SK-N-SH (cell line): ENCODE measurements around the gene ZNF576. TPM values are rescaled to one million over a fixed set of nuclear protein-coding genes. Genes with fewer than 3 reads are reported as not detected.
"Not testable (repeated sequence)": the region's sequence is repeated elsewhere in the genome, so short reads cannot be mapped to it uniquely, and the experiment has no call there.

Experiments used
- CTCF ChIA-PET: fragments of 300-600, 350-600 bp; formaldehyde crosslinking; extraction: SDS; loops from one replicate; lab custom pipeline; 2021; lab: Yijun Ruan, JAX
- POLR2A ChIA-PET: fragments of 350-600 bp; sonication (Branson Sonifier 250); formaldehyde crosslinking; extraction: SDS; loops from one replicate; lab custom pipeline; 2020; ENCODE audit warnings: antibody characterized with exemption, inconsistent platforms; lab: Yijun Ruan, JAX
- DNase-seq: peaks from one replicate; pipeline ENCODE4 v3.0.0; 2012
- H2AFZ ChIP-seq: fragments of 200-600 bp; sonication (generic); 2 replicates; pipeline ENCODE4 v1.8.1; 2016; ENCODE audit warnings: antibody characterized with exemption, mild to moderate bottlenecking, low read depth
- H3F3A ChIP-seq: fragments of 200-600 bp; sonication (generic); replicated peaks from 2 replicates; pipeline ENCODE3; 2016; ENCODE audit warnings: antibody characterized with exemption, mild to moderate bottlenecking; ENCODE audit not compliant: insufficient read depth
- H3K27ac ChIP-seq, 2 experiments: fragments of 200-500 bp in 1 of 2; fragments of 200-600 bp in 1 of 2; sonication (Bioruptor generic) in 1 of 2; sonication (generic), shearing (Covaris generic) in 1 of 2; 2 replicates each; pipeline versions ENCODE4 v1.5.1 to v1.6.1; 2014 to 2016; ENCODE audit warnings: low read depth in 2 of 2, inconsistent platforms in 1 of 2, low read length in 1 of 2, mild to moderate bottlenecking in 1 of 2, mixed read lengths in 1 of 2
- H3K27me3 ChIP-seq: fragments of 200-600 bp; sonication (generic), shearing (Covaris generic); 2 replicates; pipeline ENCODE4 v1.6.1; 2016; ENCODE audit warnings: mixed run types; ENCODE audit not compliant: insufficient read depth
- H3K36me3 ChIP-seq, 2 experiments: fragments of 200-500 bp in 1 of 2; fragments of 200-600 bp in 1 of 2; sonication (Bioruptor generic) in 1 of 2; sonication (generic) in 1 of 2; replicated peaks in 1 of 2; 2 replicates each; pipeline versions ENCODE3 to v1.5.1; 2014 to 2016; ENCODE audit warnings: low read length in 1 of 2, mild to moderate bottlenecking in 1 of 2; ENCODE audit not compliant: insufficient read depth in 2 of 2, control insufficient read depth in 1 of 2
- H3K4me1 ChIP-seq, 2 experiments: fragments of 200-500 bp in 1 of 2; fragments of 200-600 bp in 1 of 2; sonication (Bioruptor generic) in 1 of 2; sonication (generic), shearing (Covaris generic) in 1 of 2; 2 replicates each; pipeline versions ENCODE4 v1.5.1 to v1.6.1; 2014 to 2016; ENCODE audit warnings: low read depth in 1 of 2, low read length in 1 of 2, mixed run types in 1 of 2; ENCODE audit not compliant: insufficient read depth in 2 of 2, control insufficient read depth in 1 of 2
- H3K4me2 ChIP-seq: fragments of 200-600 bp; sonication (generic), shearing (Covaris generic); 2 replicates; pipeline ENCODE4 v1.6.1; 2017; ENCODE audit warnings: mixed run types
- H3K4me3 ChIP-seq, 2 experiments: fragments of 200-500 bp in 1 of 2; fragments of 200-600 bp in 1 of 2; sonication (Bioruptor generic) in 1 of 2; sonication (generic), shearing (Covaris generic) in 1 of 2; 2 replicates each; pipeline versions ENCODE4 v1.5.1 to v1.8.1; 2014 to 2016; ENCODE audit warnings: low read depth in 2 of 2, inconsistent platforms in 1 of 2, low read length in 1 of 2, mild to moderate bottlenecking in 1 of 2, mixed read lengths in 1 of 2, moderate library complexity in 1 of 2
- H3K79me2 ChIP-seq: fragments of 200-600 bp; sonication (generic); 2 replicates; pipeline ENCODE4 v1.8.1; 2017; ENCODE audit warnings: mild to moderate bottlenecking; ENCODE audit not compliant: insufficient read depth
- H3K9ac ChIP-seq: fragments of 200-600 bp; sonication (generic); 2 replicates; pipeline ENCODE4 v1.6.1; 2017; ENCODE audit warnings: mixed run types
- H3K9me2 ChIP-seq: fragments of 200-600 bp; sonication (generic); 2 replicates; pipeline ENCODE4 v1.6.1; 2017; ENCODE audit warnings: mixed run types
- H3K9me3 ChIP-seq: fragments of 200-600 bp; sonication (generic); 2 replicates; pipeline ENCODE4 v1.6.1; 2017; ENCODE audit warnings: mixed run types, mild to moderate bottlenecking, moderate library complexity
- H4K20me1 ChIP-seq: fragments of 200-600 bp; sonication (generic); 2 replicates; pipeline ENCODE4 v1.6.1; 2017; ENCODE audit warnings: mild to moderate bottlenecking, mixed run types; ENCODE audit not compliant: insufficient read depth
- EP300 ChIP-seq, 2 experiments: IDR thresholded peaks; 2 replicates each; pipeline versions ENCODE4 v1.4.0 to v1.6.1; 2012; ENCODE audit warnings: borderline replicate concordance in 1 of 2, low read depth in 1 of 2, low read length in 1 of 2
- FOSL2 ChIP-seq: IDR thresholded peaks from 2 replicates; pipeline ENCODE4 v1.4.0; 2012; ENCODE audit warnings: low read depth, mild to moderate bottlenecking, moderate library complexity, borderline replicate concordance
- FOXJ3 ChIP-seq: sonication (generic); formaldehyde crosslinking; IDR thresholded peaks from 2 replicates; pipeline ENCODE4 v1.5.1; 2020; ENCODE audit warnings: mild to moderate bottlenecking, missing genetic modification reagents
- FOXM1 ChIP-seq: IDR thresholded peaks from 2 replicates; pipeline ENCODE4 v1.4.0; 2012; ENCODE audit warnings: low read depth, mild to moderate bottlenecking
- GATA2 ChIP-seq: sonication (generic); formaldehyde crosslinking; IDR thresholded peaks from 2 replicates; pipeline ENCODE4 v1.5.0; 2020; ENCODE audit warnings: mild to moderate bottlenecking, missing genetic modification reagents
- MEF2A ChIP-seq: IDR thresholded peaks from 2 replicates; pipeline ENCODE4 v1.4.0; 2012; ENCODE audit warnings: low read depth, borderline replicate concordance
- NRF1 ChIP-seq: IDR thresholded peaks from 2 replicates; pipeline ENCODE4 v1.6.1; 2012; ENCODE audit warnings: low read depth, mild to moderate bottlenecking, low read length
- RCOR1 ChIP-seq: fragments of 150-350 bp; IDR thresholded peaks from 2 replicates; pipeline ENCODE4 v1.6.1; 2017; ENCODE audit warnings: antibody characterized with exemption, low read length
- RXRA ChIP-seq: IDR thresholded peaks from 2 replicates; pipeline ENCODE4 v1.4.0; 2012; ENCODE audit warnings: low read depth, mild to moderate bottlenecking, borderline replicate concordance
- SIN3A ChIP-seq: IDR thresholded peaks from 2 replicates; pipeline ENCODE4 v1.6.1; 2012; ENCODE audit warnings: low read depth, mild to moderate bottlenecking, low read length, moderate library complexity, borderline replicate concordance
- TAF1 ChIP-seq: IDR thresholded peaks from 2 replicates; pipeline ENCODE4 v1.6.1; 2012; ENCODE audit warnings: low read depth, mild to moderate bottlenecking, low read length, moderate library complexity, borderline replicate concordance
- YY1 ChIP-seq: IDR thresholded peaks from 2 replicates; pipeline ENCODE4 v1.4.0; 2012; ENCODE audit warnings: low read depth, mild to moderate bottlenecking
- WGBS: methylation state at CpG from one replicate; pipeline ENCODE4 v1.1.6; 2017; ENCODE audit warnings: low lambda C conversion rate; 5-methylcytosine and 5-hydroxymethylcytosine counted together
- polyA plus RNA-seq, 3 experiments: library from polyadenylated mRNA; depleted of rRNA; stranded (reverse); fragments of >200 nt; gene quantifications; 2 replicates each; pipeline ENCODE4 v1.2.3, GENCODE V29; 2012
- TF ChIP-seq, protein P1 (sequence below): fragments of 150-350 bp; IDR thresholded peaks from 2 replicates; pipeline ENCODE4 v1.6.1; 2016; ENCODE audit warnings: mild to moderate bottlenecking, low read depth, low read length
- TF ChIP-seq, protein P2 (sequence below): IDR thresholded peaks from 2 replicates; pipeline ENCODE4 v1.4.0; 2012; ENCODE audit warnings: low read depth
- TF ChIP-seq, protein P3 (sequence below): IDR thresholded peaks from 2 replicates; pipeline ENCODE4 v1.4.0; 2012; ENCODE audit warnings: low read depth, borderline replicate concordance

The ZNF576 gene
- polyA plus RNA-seq, 1 of the 3 experiments (the other 2 are of a cell fraction), result 12.8 TPM

DNA sequence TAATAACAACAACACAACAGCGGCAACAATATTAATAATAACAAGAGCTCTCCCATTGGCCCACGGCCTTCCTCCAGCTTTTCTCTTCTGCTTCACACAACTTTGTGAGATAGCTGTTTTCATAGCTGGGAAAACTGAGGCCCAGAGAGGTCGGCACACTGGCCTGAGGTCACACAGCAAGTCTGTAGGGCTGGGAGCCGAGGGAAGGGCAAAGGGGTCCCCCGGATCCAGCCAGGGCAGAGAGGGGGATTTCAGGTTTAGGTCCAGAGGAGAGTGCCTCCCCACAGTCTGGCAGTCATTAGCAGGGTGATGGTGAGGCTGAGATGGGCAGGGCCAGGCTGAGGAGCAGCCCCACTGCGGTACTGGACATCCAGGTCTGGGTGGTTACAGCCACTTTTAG is 52.2 kb downstream of the ZNF576 start:
- peaks cover 0 to 55% of the 10 kb centered on the region in 2 experiments for H3K36me3 ChIP-seq
- no peak for DNase-seq
- no peak overlapping the region for H3K27ac ChIP-seq
- no peak overlapping the region for H3K9ac ChIP-seq
- H3K4me3 ChIP-seq, result no peak overlapping the region
- no peaks in the 10 kb centered on the region for H3K9me3 ChIP-seq
- H4K20me1 ChIP-seq, result no peaks in the 10 kb centered on the region
- ChIA-PET CTCF (interaction anchor here (0.7 to 1.5 kb wide), 2 partner anchors 54 to 93 kb away, joined by 3 to 7 read pairs; no protein-coding TSS in a partner anchor), POLR2A (no interaction called here)
- H3K27me3 ChIP-seq, result no peaks in the 10 kb centered on the region
- peaks cover 31% of the 10 kb centered on the region for H3F3A ChIP-seq
- H3K4me2 ChIP-seq, result no peak overlapping the region
- H2AFZ ChIP-seq, result no peak overlapping the region
- 96% methylated on average over 6 of the region's 6 CpGs for WGBS
- no peaks in the 10 kb centered on the region for H3K9me2 ChIP-seq
- no peaks in the 10 kb centered on the region for H3K79me2 ChIP-seq
- H3K4me1 ChIP-seq, result no peaks in the 10 kb centered on the region
- TF ChIP-seq, protein P1, sequence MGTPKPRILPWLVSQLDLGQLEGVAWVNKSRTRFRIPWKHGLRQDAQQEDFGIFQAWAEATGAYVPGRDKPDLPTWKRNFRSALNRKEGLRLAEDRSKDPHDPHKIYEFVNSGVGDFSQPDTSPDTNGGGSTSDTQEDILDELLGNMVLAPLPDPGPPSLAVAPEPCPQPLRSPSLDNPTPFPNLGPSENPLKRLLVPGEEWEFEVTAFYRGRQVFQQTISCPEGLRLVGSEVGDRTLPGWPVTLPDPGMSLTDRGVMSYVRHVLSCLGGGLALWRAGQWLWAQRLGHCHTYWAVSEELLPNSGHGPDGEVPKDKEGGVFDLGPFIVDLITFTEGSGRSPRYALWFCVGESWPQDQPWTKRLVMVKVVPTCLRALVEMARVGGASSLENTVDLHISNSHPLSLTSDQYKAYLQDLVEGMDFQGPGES, result no peak
- TF ChIP-seq FOXJ3 (CRISPR knock-in tag) (no peak), FOSL2 (no peak), RXRA (no peak), GATA2 (CRISPR knock-in tag) (no peak), EP300 (IDR thresholded peaks at IDR 0.05; ENCODE audit: borderline replicate concordance in 1 of 2, low read depth in 1 of 2, low read length in 1 of 2) (no peak), NRF1 (no peak), SIN3A (no peak), YY1 (no peak), MEF2A (no peak)
- TF ChIP-seq, protein P2, sequence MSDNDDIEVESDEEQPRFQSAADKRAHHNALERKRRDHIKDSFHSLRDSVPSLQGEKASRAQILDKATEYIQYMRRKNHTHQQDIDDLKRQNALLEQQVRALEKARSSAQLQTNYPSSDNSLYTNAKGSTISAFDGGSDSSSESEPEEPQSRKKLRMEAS, result no peak
- TF ChIP-seq, protein P3, sequence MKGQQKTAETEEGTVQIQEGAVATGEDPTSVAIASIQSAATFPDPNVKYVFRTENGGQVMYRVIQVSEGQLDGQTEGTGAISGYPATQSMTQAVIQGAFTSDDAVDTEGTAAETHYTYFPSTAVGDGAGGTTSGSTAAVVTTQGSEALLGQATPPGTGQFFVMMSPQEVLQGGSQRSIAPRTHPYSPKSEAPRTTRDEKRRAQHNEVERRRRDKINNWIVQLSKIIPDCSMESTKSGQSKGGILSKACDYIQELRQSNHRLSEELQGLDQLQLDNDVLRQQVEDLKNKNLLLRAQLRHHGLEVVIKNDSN, result no peak

DNA sequence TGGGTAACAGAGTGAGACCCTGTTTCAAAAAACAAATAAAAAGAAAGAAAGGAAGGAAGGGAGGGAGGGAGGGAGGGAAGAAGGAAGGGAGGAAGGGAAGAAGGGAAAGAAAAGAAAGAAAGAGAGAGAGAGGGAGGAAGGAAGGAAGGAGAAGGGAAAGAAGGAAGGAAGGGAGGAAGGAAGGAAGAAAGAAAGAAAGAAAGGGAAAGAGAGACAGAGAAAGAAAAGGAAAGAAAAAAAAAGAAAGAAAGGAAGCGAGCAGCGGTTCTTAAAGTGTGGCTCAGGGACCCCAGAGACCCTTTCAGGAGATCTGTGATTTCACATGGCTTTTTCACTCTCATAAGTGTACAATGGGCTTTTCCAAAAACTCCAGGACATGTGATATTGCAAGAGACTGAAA is 53.1 kb downstream of the ZNF576 start:
- Histone ChIP-seq H3K36me3 (peaks cover 0 to 55% of the 10 kb centered on the region in 2 experiments), H3K4me1 (no peaks in the 10 kb centered on the region), H2AFZ (no peak overlapping the region), H3K9me2 (no peaks in the 10 kb centered on the region), H3K9me3 (no peaks in the 10 kb centered on the region), H3K9ac (no peak overlapping the region), H3K4me2 (no peak overlapping the region), H3K27ac (no peak overlapping the region), H3K27me3 (no peaks in the 10 kb centered on the region), H4K20me1 (no peaks in the 10 kb centered on the region), H3K79me2 (no peaks in the 10 kb centered on the region), H3K4me3 (no peak overlapping the region), H3F3A (peaks cover 28% of the 10 kb centered on the region)
- CTCF ChIA-PET, result interaction anchor here (1.1 kb wide), 1 partner anchor 94 kb away, joined by 5 read pairs; no protein-coding TSS in a partner anchor
- 94% methylated on average over 2 of the region's 2 CpGs for WGBS
- no peak for TF ChIP-seq YY1
- no peak for TF ChIP-seq TAF1
- TF ChIP-seq NRF1, result no peak
- TF ChIP-seq, protein P3, result no peak
- TF ChIP-seq RCOR1, result no peak
- TF ChIP-seq FOSL2, result no peak
- TF ChIP-seq FOXM1, result no peak
- TF ChIP-seq, all 33 proteins: peak for 0
- no peak for DNase-seq
- POLR2A ChIA-PET, result no interaction called here

DNA sequence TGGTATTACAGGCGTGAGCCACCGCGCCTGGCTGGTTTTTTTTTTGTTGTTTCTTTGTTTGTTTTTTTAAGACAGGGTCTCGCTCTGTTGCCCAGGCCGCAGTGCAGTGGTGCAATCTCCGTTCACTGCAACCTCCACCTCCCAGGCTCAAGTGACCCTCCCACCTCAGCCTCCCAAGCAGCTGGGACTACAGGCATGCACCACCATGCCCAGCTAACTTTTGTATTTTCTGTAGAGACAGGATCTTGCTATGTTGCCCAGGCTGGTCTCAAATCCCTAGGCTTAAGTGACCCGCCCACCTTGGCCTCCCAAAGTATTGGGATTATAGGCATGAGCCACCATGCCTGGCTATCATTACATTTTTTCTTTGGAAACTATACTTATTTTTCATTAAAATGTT is 53.9 kb downstream of the ZNF576 start:
- POLR2A ChIA-PET, H3K4me3 ChIP-seq, H3K9me3 ChIP-seq, H3K79me2 ChIP-seq, H2AFZ ChIP-seq, H3K27me3 ChIP-seq, H4K20me1 ChIP-seq, H3K4me1 ChIP-seq, H3K9ac ChIP-seq, H3K4me2 ChIP-seq, H3K27ac ChIP-seq, H3K9me2 ChIP-seq, DNase-seq: not testable (repeated sequence)
- Histone ChIP-seq H3K36me3 (peaks cover 2 to 55% of the 10 kb centered on the region in 2 experiments), H3F3A (peaks cover 28% of the 10 kb centered on the region)
- WGBS, result over 99% methylated on average over 7 of the region's 7 CpGs
- CTCF ChIA-PET, result interaction anchor here (1.1 kb wide), 1 partner anchor 95 kb away, joined by 5 read pairs; no protein-coding TSS in a partner anchor
